GM18867 (cell line): ENCODE results near the gene ITGA2.

Source experiments
- ATAC-seq: cut with Tn5 transposase; IDR thresholded peaks from one replicate; pipeline ENCODE4 v1.9.1; 2021; ENCODE audit warnings: mild to moderate bottlenecking, moderate library complexity; ENCODE audit not compliant: unreplicated experiment

ITGA2 gene

GRCh38 chr5:53133020-53133419, 143.9 kb downstream of the ITGA2 start:
- ATAC-seq, result no peak
